H1 (cell line): ENCODE results near the gene SNX20. TPM values are rescaled to one million over a fixed set of nuclear protein-coding genes. Genes with fewer than 3 reads are reported as not detected.

Source experiments
- CTCF ChIA-PET: fragments of 300-600 bp; sonication (Branson Sonifier 250); formaldehyde crosslinking; loops from one replicate; lab custom pipeline; 2021; ENCODE audit not compliant: partially characterized antibody; lab: Charles Lee
- POLR2A ChIA-PET: fragments of 300-600 bp; sonication (Branson Sonifier 250); formaldehyde crosslinking; loops from one replicate; lab custom pipeline; 2021; ENCODE audit warnings: inconsistent platforms; ENCODE audit not compliant: partially characterized antibody; lab: Charles Lee
- DNase-seq, 2 experiments: peaks; one replicate each; pipeline versions ENCODE4 v3.0.0 to v3.0.0-alpha.2; 2010 to 2022; ENCODE audit warnings: low spot score in 2 of 2, low read depth in 1 of 2, mixed read lengths in 1 of 2
- FAIRE-seq: peaks from 2 replicates; lab custom pipeline; 2011; peaks lifted over from hg19 to GRCh38; lab: Jason Lieb, UNC
- H2AFZ ChIP-seq: 2 replicates; pipeline ENCODE4 v1.8.1; 2012; ENCODE audit warnings: low read length, inconsistent platforms
- H2AK5ac ChIP-seq: 2 replicates; pipeline ENCODE4 v1.6.1; 2013; ENCODE audit warnings: low read depth, low read length
- H2BK120ac ChIP-seq: replicated peaks from 2 replicates; pipeline ENCODE3; 2013; ENCODE audit warnings: low read depth, low read length, inconsistent platforms
- H2BK12ac ChIP-seq: 2 replicates; pipeline ENCODE4 v1.6.1; 2013; ENCODE audit warnings: low read depth, low read length
- H2BK15ac ChIP-seq: 2 replicates; pipeline ENCODE4 v1.6.1; 2013; ENCODE audit warnings: low read length
- H2BK20ac ChIP-seq: 2 replicates; pipeline ENCODE4 v1.6.1; 2013; ENCODE audit warnings: low read length
- H2BK5ac ChIP-seq: 2 replicates; pipeline ENCODE4 v1.6.1; 2013; ENCODE audit warnings: low read depth, low read length
- H3K14ac ChIP-seq: 2 replicates; pipeline ENCODE4 v1.6.1; 2013; ENCODE audit warnings: inconsistent platforms; ENCODE audit not compliant: insufficient read length
- H3K18ac ChIP-seq: 2 replicates; pipeline ENCODE4 v1.6.1; 2013; ENCODE audit warnings: low read length; ENCODE audit errors: extremely low read depth
- H3K23ac ChIP-seq: 2 replicates; pipeline ENCODE4 v1.6.1; 2013; ENCODE audit warnings: inconsistent platforms; ENCODE audit not compliant: insufficient read length
- H3K23me2 ChIP-seq: 2 replicates; pipeline ENCODE4 v1.6.1; 2013; ENCODE audit warnings: low read depth, low read length
- H3K27ac ChIP-seq: 2 replicates; pipeline ENCODE4 v1.6.1; 2011; ENCODE audit warnings: low read depth, low read length, inconsistent platforms
- H3K27me3 ChIP-seq, 4 experiments: replicated peaks in 1 of 4; 1 replicate in 1 of 4; 2 replicates in 3 of 4; pipeline versions ENCODE4 v1.6.1 to v1.8.1; 2011 to 2013; ENCODE audit warnings: low read length in 3 of 4, mild to moderate bottlenecking in 3 of 4, inconsistent platforms in 2 of 4, mixed read lengths in 2 of 4, moderate library complexity in 1 of 4; ENCODE audit not compliant: control insufficient read depth in 3 of 4, insufficient read depth in 3 of 4; ENCODE audit errors: extremely low read depth in 1 of 4
- H3K36me3 ChIP-seq, 4 experiments: 2 replicates each; pipeline versions ENCODE4 v1.6.1 to v1.8.1; 2011 to 2013; ENCODE audit warnings: mild to moderate bottlenecking in 4 of 4, low read length in 3 of 4, moderate library complexity in 2 of 4, control low read depth in 1 of 4, inconsistent platforms in 1 of 4; ENCODE audit not compliant: insufficient read depth in 4 of 4, control insufficient read depth in 2 of 4
- H3K4ac ChIP-seq: replicated peaks from 2 replicates; pipeline ENCODE3; 2013; ENCODE audit warnings: low read length, low read depth, mixed read lengths, inconsistent platforms; ENCODE audit not compliant: insufficient read length
- H3K4me1 ChIP-seq, 4 experiments: replicated peaks in 1 of 4; 1 replicate in 1 of 4; 2 replicates in 3 of 4; pipeline versions ENCODE4 v1.6.1 to v1.8.1; 2011 to 2013; ENCODE audit warnings: low read length in 3 of 4, inconsistent platforms in 2 of 4, mixed read lengths in 1 of 4; ENCODE audit not compliant: insufficient read depth in 4 of 4, control insufficient read depth in 3 of 4
- H3K4me2 ChIP-seq, 2 experiments: 2 replicates each; pipeline versions ENCODE4 v1.6.1 to v1.8.1; 2011 to 2013; ENCODE audit warnings: low read depth in 2 of 2, low read length in 2 of 2, control low read depth in 1 of 2, inconsistent platforms in 1 of 2, mild to moderate bottlenecking in 1 of 2; ENCODE audit not compliant: insufficient read depth in 1 of 2
- H3K4me3 ChIP-seq, 4 experiments: fragments of 200-600, 300-600 bp in 1 of 4; sonication (generic), shearing (Covaris generic), sonication (Bioruptor Twin) in 1 of 4; 2 replicates each; pipeline versions ENCODE4 v1.5.1 to v1.8.1; 2011 to 2016; ENCODE audit warnings: low read length in 4 of 4, low read depth in 3 of 4, control low read depth in 2 of 4, inconsistent platforms in 2 of 4, mild to moderate bottlenecking in 2 of 4, mixed read lengths in 1 of 4, moderate library complexity in 1 of 4; ENCODE audit not compliant: insufficient read depth in 2 of 4; ENCODE audit errors: extremely low read depth in 1 of 4
- H3K56ac ChIP-seq: replicated peaks from 2 replicates; pipeline ENCODE3; 2013; ENCODE audit warnings: low read depth, mild to moderate bottlenecking, mixed read lengths, low read length, inconsistent platforms; ENCODE audit not compliant: insufficient read length
- H3K79me1 ChIP-seq: 2 replicates; pipeline ENCODE4 v1.6.1; 2013; ENCODE audit warnings: low read depth, low read length, control low read depth
- H3K79me2 ChIP-seq, 2 experiments: 2 replicates each; pipeline versions ENCODE4 v1.6.1 to v1.8.1; 2012 to 2013; ENCODE audit warnings: low read length in 2 of 2, mild to moderate bottlenecking in 2 of 2, inconsistent platforms in 1 of 2; ENCODE audit not compliant: insufficient read depth in 2 of 2, control insufficient read depth in 1 of 2
- H3K9ac ChIP-seq, 4 experiments: replicated peaks in 1 of 4; 1 replicate in 1 of 4; 2 replicates in 3 of 4; pipeline versions ENCODE4 v1.6.1 to v1.8.1; 2011 to 2013; ENCODE audit warnings: low read depth in 3 of 4, low read length in 3 of 4, control low read depth in 2 of 4, mild to moderate bottlenecking in 2 of 4, moderate library complexity in 2 of 4, inconsistent platforms in 1 of 4; ENCODE audit errors: extremely low read depth in 1 of 4
- H3K9me3 ChIP-seq, 2 experiments: 2 replicates each; pipeline versions ENCODE4 v1.6.1 to v1.8.1; 2012 to 2013; ENCODE audit warnings: mild to moderate bottlenecking in 2 of 2, moderate library complexity in 2 of 2, control low read depth in 1 of 2, inconsistent platforms in 1 of 2, low read depth in 1 of 2, low read length in 1 of 2, mixed read lengths in 1 of 2; ENCODE audit not compliant: insufficient read depth in 2 of 2
- H4K20me1 ChIP-seq, 2 experiments: replicated peaks in 1 of 2; 2 replicates each; pipeline versions ENCODE3 to v1.8.1; 2011 to 2013; ENCODE audit warnings: inconsistent platforms in 2 of 2, low read length in 2 of 2, mild to moderate bottlenecking in 1 of 2; ENCODE audit not compliant: insufficient read depth in 2 of 2, control insufficient read depth in 1 of 2
- H4K5ac ChIP-seq: 2 replicates; pipeline ENCODE4 v1.6.1; 2013; ENCODE audit warnings: low read length, low read depth, mixed read lengths, inconsistent platforms; ENCODE audit not compliant: insufficient read length
- H4K8ac ChIP-seq: 2 replicates; pipeline ENCODE4 v1.8.0; 2013; ENCODE audit warnings: mild to moderate bottlenecking, moderate library complexity, low read length, inconsistent platforms; ENCODE audit not compliant: insufficient read depth; ENCODE audit errors: extremely low read depth
- H4K91ac ChIP-seq: replicated peaks from 2 replicates; pipeline ENCODE3; 2013; ENCODE audit warnings: low read length, mixed read lengths, inconsistent platforms; ENCODE audit not compliant: insufficient read length
- CHD1 ChIP-seq: IDR thresholded peaks from 2 replicates; pipeline ENCODE4 v1.6.1; 2012; ENCODE audit warnings: low read depth, low read length, improper control_type of control experiment
- RNF2 ChIP-seq: fragments of 200-900, 300-1000 bp; sonication (generic); IDR thresholded peaks from 2 replicates; pipeline ENCODE4 v1.7.1; 2016; ENCODE audit warnings: borderline replicate concordance, low read depth, mild to moderate bottlenecking, antibody characterized with exemption, low read length; ENCODE audit not compliant: poor library complexity, severe bottlenecking; ENCODE audit errors: missing control alignments
- SIX5 ChIP-seq: IDR thresholded peaks from 2 replicates; pipeline ENCODE4 v1.6.1; 2011; ENCODE audit warnings: mild to moderate bottlenecking, low read depth, low read length
- WGBS, 2 experiments: shearing (Covaris generic) in 1 of 2; methylation state at CpG; one replicate each; pipeline versions ENCODE4 v1.1.6 to v1.1.7; 2013 to 2015; ENCODE audit warnings: low lambda C conversion rate in 2 of 2, mixed read lengths in 2 of 2, inconsistent platforms in 1 of 2, low coverage in 1 of 2, missing lambda C conversion rate in 1 of 2; ENCODE audit not compliant: insufficient replicate concordance in 2 of 2, insufficient coverage in 1 of 2, insufficient read length in 1 of 2; ENCODE audit errors: extremely low coverage in 1 of 2, missing lambda C conversion rate in 1 of 2; 5-methylcytosine and 5-hydroxymethylcytosine counted together
- polyA plus RNA-seq, 7 experiments: library from polyadenylated mRNA; depleted of rRNA in 3 of 7; stranded (reverse) in 5 of 7; unstranded in 2 of 7; fragments of >200 nt in 5 of 7; fragments of 200-250 nt in 2 of 7; gene quantifications; 1 replicate in 5 of 7; 2 replicates in 1 of 7; 4 replicates in 1 of 7; pipeline versions ENCODE4 v1.2.1 to v1.2.3, GENCODE V29; 2011 to 2013; ENCODE audit warnings: missing spikeins in 2 of 7, mixed read lengths in 2 of 7
- total RNA-seq: library from RNA; stranded (reverse); fragmentation: NEBNext Ultra II Directional; extraction: Animal tissue kit (Norgen Biotek cat#: 25700); gene quantifications from 2 replicates; pipeline ENCODE4 v1.2.1, GENCODE V29; 2021

Gene SNX20
- total and polyA plus RNA-seq, 2 of the 8 experiments (the other 6 are each of a cell fraction or from before 2014, with no cell fraction given), result not detected

DNA sequence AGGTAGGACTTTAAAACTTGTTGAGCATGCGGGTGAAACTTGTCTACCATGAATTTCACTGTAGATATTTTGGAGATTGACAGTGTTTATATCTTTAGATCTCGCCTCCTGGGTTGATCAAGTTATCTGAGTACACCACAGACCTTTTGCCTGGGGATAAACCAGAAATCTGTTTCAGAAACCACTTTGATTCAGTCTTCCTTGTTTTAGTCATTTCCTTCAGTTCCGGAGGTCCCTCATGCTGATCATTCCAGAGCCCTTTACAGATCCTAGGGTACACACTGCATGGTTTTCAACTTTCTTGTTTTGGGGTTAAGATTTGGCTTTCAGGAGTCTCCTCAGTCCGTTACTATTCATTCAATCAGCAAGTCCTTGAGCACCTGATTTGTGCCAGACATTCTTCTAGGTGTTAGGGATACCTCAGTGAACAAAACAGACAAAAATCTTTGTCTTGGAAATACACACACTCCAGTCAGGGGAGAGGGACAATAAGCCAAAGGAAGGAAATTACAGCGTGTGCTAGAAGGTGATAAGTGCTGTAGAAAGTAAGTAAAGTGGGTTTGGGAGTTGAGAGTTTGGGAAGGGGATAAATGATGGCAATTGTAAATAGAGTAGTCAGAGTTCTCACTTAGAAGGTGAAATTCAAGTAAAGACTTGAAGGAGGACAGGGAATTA lies 24.5 kb upstream of the SNX20 start:
- H3K9me3 ChIP-seq, result peaks cover 7 to 19% of the 10 kb centered on the region in 2 experiments
- 75% methylated on average over 5 of the region's 5 CpGs; no CpG with 5 or more reads in 1 of the 2 experiments for WGBS, 2 experiments
- H3K4me1 ChIP-seq, result no peaks in the 10 kb centered on the region
- TF ChIP-seq RNF2 (no peak), SIX5 (no peak), CHD1 (no peak)

More for the DNA sequence above, 24.5 kb upstream of the SNX20 start:
- H3K14ac ChIP-seq, result no peak overlapping the region
- H4K20me1 ChIP-seq, result no peaks in the 10 kb centered on the region
- H3K79me1 ChIP-seq, result no peaks in the 10 kb centered on the region
- H2AFZ ChIP-seq, result no peak overlapping the region
- no peak overlapping the region for H3K27ac ChIP-seq
- ChIA-PET POLR2A (no interaction called here), CTCF (no interaction called here)
- no peak overlapping the region for H3K18ac ChIP-seq
- no peaks in the 10 kb centered on the region for H3K23me2 ChIP-seq
- no peak overlapping the region for H2BK15ac ChIP-seq
- H4K8ac ChIP-seq, result no peak overlapping the region
- H3K4ac ChIP-seq, result no peak overlapping the region
- no peak overlapping the region for H3K4me3 ChIP-seq
- DNase-seq, result no peak
- no peak overlapping the region for H3K4me2 ChIP-seq
- H2BK5ac ChIP-seq, result no peak overlapping the region
- H3K79me2 ChIP-seq, result no peaks in the 10 kb centered on the region
- H2AK5ac ChIP-seq, result no peak overlapping the region
- no peaks in the 10 kb centered on the region for H3K27me3 ChIP-seq
- FAIRE-seq, result no peak
- no peak overlapping the region for H4K5ac ChIP-seq
- H3K36me3 ChIP-seq, result no peaks in the 10 kb centered on the region
- no peak overlapping the region for H3K56ac ChIP-seq
- H2BK120ac ChIP-seq, result no peak overlapping the region
- H2BK12ac ChIP-seq, result no peak overlapping the region
- no peak overlapping the region for H2BK20ac ChIP-seq
- no peak overlapping the region for H3K23ac ChIP-seq
- H4K91ac ChIP-seq, result no peak overlapping the region
- no peak overlapping the region for H3K9ac ChIP-seq
